SIG-M5 (cell line): ENCODE data around the gene CAMK4.

Experiments
- DNase-seq: peaks from one replicate; lab custom pipeline; 2025; lab: John Stamatoyannopoulos, UW

CAMK4 gene

DNA sequence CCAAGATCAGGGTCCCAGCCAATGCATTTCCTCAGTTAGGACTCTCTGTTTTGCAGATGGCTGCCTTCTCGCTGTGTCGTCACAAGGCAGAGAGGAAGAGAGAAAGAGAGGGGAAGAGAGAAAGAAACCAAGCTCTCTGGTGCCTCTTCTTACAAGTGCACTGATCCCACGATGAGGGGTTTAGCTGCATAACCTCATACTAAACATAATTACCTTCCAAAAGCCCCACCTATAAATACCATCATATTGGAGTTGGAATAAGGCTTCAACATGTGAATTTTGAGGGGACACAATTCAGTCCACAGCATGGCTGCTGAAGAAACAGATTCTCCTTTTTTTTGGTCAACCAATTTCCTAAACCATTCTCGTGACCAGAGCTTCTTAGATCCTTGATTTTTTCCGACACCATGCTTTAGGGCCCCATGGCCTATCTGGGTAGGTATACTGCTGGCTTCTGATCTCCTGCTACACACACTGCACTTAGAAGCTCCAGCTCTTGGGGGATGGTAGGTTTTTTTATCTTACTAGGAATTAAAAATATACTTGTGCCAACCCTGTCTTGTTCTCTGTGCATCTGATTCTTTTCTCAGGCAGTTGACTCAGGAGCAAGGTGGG is 5.1 kb downstream of the CAMK4 start:
- no peak for DNase-seq

DNA sequence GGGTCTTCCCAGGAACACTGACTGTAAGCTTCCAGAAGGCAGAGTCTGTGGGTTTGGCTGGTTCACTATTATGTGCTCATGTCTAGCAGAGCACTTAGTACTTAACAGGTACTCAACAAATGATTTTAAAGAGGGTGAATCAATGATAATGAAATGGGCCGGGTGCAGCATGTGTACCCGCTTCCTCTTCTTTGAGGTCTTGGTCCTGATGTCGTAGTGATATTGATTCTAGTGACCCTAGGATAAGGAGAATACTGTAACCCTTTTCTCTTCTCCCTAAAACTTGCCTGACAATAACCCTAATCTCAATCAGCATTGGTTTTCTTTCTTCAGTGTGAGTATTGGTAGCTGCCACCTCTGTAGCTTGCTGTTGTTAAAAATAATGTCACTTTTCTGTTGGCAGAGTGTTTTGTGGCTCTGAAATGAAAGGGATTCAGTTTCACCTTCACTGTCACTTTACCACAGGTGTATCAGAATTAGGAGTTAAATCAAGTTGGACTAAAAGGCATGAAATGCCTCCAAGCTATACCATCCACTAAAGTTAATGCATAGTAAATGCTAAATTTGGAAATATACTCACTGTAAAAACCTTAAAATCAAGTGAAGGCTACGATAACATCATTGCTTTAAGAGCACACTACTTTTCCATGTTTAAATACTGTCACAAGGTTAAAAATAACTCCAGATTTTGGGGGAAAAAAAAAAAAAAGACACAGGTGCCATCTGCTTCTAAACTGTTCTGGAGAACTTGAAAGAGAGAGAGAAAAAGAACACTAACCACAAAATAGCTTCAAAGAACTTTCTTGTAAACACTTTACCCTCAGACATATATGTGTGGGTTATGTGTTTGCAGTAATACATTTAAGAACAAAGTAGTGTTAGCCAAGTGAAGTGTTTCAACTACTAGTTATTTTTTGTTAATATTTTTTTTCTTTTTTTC is 6.0 kb downstream of the CAMK4 start:
- DNase-seq: no peak

DNA sequence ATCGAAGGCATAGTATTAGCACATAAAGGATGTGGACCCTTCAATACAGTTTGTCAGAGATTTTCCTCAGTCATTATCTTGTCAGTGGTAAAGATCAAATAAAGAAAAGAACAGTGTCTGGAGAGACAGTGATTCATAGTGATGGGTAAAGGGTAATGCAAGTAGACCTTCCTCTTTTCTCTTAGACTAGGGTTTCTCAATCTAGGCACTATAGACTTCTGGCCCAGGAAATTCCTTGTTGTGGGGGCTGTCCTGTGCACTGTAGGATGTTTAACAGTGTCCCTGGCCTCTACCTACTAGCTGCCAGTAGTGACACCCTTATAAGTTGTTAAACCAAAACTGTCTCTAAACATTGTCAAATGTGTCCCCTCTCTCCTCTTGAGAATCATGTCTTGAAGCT is 6.9 kb downstream of the CAMK4 start:
- no peak for DNase-seq

DNA sequence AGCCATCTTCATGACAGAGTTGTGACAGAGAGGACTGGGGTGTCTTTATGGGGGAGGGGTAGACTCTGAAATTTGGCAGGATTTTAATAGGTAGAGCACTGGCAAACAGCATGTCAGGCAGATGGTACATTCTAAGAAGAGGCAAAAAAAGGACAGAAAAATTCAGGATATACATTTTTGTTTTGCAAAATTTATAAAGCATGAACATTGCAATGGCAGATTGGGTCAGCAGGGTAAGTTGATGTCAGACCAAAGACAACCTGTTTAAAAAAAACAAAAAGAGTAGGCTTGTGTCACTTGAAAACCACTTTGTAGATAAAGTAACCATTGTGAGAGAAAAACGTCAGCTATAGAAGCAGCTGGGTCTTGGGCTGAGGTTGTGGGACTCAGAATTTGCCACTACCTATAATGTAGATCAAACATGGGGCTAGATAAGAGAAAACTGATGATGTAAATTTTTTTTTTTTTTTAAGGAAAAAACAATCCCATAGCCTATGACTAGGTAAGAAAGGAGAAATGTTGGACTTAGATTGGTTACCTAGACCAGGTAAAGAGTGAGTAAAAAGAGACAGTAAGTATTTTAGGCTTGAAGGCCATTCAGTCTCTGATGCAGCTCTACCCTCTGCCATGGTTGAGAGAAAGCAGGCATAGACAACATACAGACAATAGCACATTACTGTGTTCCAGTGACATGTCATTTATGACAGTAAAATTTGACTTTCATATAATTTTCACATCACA is 8.3 kb downstream of the CAMK4 start:
- DNase-seq: no peak

DNA sequence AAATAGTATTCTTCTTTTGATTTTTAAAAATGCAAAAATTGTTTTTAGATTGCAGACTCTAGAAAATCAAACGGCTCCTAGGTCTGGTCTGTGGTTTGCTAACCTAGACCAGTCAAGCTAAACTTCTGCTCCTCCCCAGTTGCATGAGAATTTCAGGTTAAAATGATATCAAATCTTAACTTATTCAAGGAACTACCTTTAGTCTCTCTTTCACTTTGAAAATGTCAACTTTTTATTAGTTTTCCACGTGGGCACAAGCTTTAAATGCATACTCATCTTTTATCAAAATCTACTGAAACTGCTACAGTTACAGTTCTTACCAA is 8.8 kb downstream of the CAMK4 start:
- no peak for DNase-seq

DNA sequence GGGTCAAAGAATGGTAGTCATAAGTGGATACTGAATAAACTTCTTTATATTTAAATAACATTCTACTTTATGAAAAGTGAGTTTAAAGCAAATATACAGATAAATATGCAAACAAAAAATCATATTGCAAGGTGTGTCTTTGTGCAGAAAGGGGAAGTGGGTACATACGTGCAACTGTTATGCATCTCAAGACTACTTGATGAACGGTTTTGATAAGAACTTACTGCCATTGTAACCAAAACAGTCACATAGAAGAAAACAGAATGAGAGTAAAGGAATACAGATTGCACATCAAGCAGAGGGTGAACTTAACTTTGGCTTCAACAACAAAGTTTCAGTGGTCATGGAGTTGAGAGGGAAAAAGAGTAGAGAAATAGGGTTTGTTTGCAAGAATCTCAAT is 9.9 kb downstream of the CAMK4 start:
- DNase-seq: no peak

DNA sequence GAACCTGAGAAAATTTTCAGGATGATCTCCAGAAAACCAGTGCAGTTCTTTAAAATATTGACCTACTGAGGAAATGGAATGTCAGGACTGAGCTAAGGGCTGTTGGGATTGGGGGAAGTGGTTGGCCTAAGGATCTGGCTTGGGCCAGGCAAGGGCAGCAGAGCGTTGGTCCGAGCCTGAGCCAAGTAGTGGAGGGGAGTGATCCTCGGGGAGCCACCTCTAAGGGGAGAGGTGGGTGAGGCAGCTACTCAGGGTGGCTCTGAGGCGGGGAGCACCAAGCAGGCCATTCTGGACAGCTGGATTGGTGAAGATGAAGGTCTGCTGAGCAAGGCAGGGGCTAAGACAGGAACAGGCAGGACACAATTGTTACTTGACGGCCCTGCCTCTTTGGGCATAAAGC is 11.5 kb downstream of the CAMK4 start:
- DNase-seq: no peak

DNA sequence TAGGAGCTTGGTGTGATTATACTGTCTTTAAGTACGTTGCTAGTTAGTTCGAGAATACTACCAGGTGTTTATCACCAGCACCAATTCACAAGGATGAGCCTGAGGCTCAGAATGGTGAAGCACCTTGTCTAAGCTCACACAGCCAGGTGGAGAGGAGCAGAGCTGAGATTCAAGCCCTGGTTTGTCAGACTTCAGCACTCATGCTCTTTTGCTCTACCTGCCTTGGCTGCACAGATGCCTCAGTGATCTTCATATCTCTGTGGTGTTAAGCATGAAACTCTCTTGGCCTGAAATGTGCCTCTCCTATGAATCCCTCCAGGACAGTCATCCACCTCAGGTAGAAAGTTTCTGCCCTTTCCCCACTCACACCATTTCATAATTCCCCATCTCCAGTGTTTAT is 12.2 kb downstream of the CAMK4 start:
- DNase-seq: no peak

DNA sequence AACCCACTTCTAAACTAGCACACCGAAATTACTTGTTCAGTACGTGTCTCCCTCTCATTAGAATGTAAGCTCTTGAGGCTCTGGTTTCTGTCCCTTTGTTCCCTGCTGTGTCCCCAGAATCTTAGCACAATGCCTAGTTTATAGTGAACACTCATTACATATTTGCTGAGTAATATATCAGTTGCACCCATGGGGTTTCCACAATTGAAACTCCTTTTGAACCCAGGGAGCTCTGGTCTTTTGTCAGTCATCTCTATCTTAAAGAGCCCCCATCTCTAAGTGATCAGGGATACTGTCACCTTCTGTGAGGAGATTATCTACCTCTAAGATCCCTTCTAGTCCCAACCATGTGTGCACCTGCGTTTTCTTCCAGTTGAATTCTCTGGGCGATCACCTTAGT is 12.8 kb downstream of the CAMK4 start:
- DNase-seq: no peak

DNA sequence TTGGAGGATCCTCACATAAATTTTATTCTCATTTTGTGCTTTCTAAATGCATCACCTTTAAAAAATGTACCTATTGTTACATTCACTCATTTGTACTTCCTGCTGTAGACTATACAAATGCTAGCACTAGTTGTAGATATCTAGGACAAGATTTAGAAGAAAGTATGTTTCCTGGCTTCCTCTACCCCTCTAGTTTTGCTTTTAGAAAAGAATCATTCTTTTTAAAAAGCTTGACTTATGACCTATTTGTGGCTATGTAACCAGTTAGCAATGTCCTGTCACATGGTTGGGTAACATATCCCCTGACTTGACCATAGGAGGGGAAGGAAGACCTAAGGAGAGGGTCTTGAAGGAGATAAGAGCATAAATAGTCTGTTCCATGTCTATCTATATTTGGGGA is 13.3 kb downstream of the CAMK4 start:
- no peak for DNase-seq

DNA sequence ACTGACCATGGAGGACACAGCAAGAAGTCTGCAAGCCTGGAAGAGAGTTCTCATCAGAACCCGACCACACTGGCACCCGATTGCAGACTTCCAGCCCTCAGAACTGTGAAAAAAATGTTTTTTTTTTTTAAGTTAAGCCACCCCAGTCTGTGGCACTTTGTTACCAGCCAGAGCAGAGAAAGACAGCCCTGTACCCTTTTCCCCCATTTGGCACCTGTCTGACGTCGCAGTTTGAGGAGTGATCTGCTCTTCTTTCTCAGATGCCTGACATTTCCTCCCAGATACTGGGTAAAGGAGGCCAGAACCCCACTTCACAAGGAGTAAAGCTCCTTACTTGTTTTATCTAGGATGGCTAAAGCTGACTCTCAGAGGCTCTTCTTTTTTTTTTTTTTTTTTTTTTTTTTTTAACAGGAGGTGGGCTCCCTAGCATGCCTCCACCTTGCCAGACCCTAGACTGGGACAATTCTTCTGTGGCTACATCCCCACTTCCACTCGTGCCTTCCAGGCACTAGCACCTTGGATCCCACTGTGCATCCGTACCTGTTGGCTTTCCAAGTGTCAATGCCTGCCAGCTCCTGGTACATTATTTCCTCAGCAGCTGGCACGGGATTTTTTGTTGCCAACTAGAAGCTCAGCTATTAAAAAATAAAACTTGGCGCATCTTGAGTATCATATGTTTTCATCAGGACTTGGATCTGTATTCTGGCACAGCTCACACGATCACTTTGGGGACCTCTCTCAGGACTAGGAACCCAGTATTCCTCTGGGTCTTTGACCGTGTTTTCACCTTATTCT is 14.4 kb downstream of the CAMK4 start:
- no peak for DNase-seq

DNA sequence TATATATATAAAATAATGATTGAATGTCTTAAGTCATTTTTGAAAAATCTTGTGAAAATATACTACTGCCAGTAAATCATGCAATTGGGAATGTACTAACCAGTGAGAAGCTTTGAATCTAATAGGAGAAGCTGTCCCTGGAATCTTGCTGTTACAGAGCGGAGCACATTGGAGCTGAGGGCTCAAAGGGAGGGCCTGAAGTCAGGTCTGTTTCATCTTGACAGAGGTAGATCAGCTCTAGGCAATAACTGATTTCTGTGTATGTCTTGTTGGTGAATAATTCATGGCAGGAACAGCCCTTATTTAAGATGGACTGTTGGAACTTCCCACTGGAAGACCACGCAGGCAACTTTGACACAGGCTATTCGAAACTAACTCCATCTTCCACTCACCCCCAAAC is 17.5 kb downstream of the CAMK4 start:
- no peak for DNase-seq

DNA sequence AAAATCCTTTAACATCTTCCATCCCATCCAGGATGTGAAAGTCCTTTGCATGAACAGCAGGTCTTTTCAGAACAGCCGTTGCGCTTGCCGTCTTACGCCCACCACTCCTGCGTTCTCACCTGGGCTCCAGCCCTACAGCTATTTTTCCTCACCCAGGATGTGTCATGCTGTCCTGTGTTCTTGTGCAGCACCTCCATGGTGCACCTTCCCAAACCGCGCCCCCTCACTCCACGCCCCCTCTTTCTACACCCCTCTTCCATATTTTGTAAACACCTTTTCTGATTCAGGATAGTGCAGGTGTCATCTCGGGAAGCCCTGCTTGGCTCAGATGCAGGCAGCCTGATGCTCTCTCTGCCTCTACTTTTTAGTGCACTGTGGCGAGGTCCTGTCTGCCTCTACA is 18.4 kb downstream of the CAMK4 start:
- no peak for DNase-seq

DNA sequence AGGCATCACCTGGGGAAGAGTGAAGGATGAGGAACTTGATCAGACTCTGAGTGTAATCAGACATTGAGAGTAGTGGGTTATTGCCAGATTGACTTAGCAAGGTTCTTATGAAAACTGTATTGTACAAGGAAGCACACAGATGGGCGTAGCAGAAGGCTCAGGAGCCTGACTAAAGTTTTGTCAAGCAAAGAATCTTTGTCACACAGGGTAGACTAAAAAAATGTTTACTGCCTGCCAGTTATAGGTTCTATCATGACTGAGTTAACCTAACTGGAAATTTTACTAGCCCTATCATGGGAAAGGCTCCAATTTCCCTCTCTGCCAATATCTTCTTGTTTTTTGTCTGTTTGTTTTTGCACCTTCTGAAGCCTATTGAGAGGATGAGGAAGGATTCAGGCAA is 19.1 kb downstream of the CAMK4 start:
- DNase-seq: no peak

DNA sequence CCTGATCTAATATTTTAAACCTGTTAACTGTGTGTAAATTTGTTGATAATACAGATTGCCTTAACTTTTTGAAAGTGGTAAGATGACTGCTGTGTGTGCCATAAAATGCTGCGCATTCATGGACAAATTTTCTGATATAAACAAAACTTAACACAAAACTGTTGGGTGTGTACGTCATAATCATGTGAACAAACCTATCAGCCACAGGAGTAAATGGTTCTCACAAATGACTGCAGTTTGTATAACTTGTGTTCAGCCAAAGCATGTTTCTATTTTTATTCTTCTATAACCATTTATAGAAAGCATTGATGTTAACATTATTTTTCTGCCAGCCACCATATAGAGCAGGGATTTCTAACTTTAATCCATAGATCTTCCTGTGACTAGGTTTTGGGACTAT is 21.5 kb downstream of the CAMK4 start:
- no peak for DNase-seq

DNA sequence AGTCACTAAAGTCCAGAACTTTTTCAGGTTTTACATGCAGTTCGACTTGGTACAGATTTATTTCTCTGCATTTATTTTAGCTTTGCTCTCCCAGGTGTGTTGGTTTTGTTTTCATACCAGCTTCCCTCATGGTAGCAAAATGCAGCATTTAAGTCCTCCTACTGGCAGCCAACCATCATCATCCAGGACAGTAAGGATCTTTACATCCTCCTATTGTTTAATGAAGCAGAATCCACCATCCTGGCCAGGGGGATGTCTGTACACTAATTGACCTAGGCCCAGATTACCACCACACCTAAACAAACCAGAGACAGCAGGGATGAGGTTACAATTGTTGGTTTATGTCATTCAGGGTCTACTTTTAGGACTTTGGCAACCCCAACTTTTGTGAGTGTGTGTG is 22.3 kb downstream of the CAMK4 start:
- DNase-seq: no peak

DNA sequence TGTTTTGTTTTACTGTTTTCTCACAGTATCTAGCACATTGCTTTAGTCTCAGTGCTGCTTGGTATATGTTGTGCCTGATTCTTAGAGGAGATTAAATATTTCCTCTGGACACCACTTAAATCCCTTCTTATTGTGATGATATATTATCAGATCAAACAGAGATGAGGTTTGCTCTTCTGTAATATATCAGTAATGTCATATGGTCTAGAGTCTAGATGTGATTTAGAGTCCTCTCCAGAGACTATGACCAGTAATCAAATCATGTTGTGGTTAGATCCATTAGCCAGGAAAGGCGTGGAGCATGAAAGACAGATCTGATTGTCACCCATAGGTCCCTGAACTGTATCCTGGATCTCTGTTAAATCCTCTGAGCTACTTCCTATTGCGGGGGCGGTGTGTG is 24.4 kb downstream of the CAMK4 start:
- no peak for DNase-seq

DNA sequence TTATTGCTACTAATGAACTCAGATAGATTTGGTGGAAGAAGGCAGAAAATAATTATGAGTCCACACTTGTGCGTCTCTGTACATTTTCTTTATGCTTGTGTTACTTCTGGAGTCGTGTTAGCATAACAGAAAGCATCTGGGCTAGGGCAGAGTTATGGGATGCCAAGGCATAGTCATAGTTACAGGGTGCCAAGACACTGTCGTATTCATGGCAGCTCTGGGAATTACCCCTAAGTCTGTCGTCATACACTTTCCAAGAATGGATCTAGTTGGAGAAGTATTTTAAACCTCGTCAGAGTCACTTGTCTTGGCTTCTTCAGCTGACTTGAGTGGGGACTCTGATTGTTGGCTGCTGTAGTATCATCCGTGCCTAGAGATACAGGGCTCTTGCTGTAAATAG is 27.7 kb downstream of the CAMK4 start:
- no peak for DNase-seq

DNA sequence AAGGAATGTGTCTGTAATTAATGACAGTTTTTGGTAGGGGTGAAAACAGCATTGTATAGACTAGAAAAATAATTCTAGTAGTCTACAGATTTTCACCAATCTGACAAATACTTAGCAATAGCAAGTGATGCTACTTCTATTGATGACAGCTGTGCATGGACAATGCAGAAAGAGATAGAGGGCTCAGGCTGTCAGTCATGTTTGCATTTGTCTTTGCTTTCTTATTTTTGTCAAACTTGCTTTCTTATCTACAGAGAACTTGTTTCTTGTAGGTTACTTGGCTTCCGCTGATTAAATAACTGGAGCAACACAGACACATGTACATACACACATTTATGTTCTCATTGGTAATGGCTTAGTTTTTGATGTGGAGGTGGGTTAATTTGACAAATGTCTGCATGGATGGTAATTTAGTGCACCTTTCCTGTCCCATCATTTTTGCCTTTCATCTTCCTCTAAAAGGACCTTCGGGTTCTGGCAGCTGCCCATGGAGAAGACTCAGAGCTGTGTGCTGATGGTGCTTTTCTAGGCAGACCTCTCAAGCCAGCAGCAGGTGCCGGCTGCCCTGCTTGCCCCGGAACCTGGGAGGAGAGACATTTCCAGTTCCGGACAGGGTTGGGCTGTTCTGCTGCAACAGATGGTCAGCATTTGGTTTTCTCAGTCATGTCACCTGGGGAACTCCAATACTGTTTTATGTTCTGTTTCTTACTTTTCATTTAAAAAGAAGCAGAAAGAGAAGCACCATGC is 28.8 kb downstream of the CAMK4 start:
- no peak for DNase-seq

DNA sequence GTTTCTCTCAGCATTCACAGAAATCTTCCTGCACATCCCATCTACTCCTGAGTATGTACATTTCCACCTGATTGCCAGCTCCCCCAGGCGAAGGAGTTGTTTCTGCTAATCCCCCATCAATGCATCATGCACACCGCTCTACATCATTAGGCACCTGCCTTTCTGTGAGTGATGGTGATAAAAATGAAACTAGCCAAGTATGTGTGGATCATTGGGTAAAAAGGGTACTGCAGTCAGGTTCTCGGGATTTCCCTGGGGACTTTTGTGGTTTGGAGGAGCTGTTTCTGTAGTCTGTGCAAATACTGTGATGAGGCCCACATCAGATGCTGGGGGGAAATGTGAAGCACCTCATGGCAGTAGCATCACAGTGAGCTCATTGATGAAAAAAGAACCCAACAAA is 30.4 kb downstream of the CAMK4 start:
- no peak for DNase-seq

DNA sequence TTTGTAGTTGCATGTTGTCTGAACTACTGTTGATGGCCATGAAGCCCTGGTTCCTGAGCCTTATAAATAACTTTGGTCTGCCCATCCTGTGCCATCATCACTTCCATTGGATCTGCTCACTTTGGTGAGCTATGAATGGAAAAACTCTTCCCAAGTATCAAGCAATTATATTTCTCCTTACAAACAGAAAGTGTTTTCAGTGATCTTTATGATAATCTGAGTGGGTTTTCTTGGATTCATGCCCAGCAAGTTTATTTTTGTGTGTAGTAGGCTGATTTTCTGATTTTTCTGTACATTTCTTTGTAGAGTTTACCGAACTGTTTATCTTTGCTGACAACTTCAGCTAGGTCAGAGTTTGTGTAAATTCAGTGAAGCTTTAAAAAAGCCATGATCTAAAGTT is 31.0 kb downstream of the CAMK4 start:
- DNase-seq: no peak

DNA sequence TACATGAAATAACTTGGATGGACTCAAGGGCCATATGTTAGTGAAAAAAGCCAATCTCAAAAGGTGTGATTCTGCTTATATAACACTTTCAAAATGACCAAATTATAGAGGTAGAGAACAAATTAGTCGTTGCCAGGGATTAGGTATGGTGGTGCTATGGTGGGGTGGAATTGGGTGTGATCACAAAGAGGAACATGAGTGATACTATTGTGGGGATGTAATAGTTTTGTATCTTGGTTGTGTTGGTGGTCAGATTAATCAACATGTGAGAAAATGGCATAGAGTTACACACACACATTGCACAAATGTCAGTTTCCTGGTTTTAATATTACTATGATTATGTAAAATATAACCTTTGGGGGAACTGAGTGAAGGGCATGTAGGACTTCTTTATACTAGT is 31.9 kb downstream of the CAMK4 start:
- no peak for DNase-seq
